Lung microvascular endothelial cell (primary cell): Measurements from ENCODE around the gene CEP120. TPM values are rescaled to one million over a fixed set of nuclear protein-coding genes. Genes with fewer than 3 reads are reported as not detected.
A peak's percentile ranks its signal among the peaks of the same experiment; 100 is the strongest.
"Not testable (repeated sequence)": the region's sequence is repeated elsewhere in the genome, so short reads cannot be mapped to it uniquely, and the experiment has no call there.

Experiments used
- DNase-seq, 2 donors: peaks; one replicate each; pipeline versions ENCODE4 v3.0.0 to v3.0.0-alpha.2; 2010; ENCODE audit warnings: low read depth in 2 of 2
- total RNA-seq: library from RNA; depleted of rRNA; stranded (reverse); fragments of >200 nt; gene quantifications from 2 replicates; pipeline ENCODE4 v1.2.1, GENCODE V29; 2014

Gene CEP120
- total RNA-seq, 1 donor from 2014 or later: 14.5 TPM

DNA sequence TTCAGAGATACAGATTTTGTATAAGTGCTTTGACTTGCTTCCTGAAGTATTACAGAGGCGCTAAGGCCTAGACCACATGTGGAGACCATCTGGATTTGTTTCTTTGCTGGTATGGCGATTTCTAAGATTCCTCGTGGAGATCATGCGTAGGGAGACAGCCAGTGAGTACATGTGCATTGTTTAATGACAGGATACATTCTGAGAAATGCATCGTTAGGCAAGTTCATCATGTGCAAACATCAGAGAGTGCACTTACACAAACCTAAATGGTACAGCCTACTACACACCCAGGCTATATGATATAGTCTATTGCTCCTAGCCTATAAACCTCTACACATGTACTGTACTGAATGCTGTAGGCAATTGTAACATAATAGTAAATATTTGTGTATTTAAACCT lies 16.5 kb upstream of the CEP120 start:
- DNase-seq: no peak

DNA sequence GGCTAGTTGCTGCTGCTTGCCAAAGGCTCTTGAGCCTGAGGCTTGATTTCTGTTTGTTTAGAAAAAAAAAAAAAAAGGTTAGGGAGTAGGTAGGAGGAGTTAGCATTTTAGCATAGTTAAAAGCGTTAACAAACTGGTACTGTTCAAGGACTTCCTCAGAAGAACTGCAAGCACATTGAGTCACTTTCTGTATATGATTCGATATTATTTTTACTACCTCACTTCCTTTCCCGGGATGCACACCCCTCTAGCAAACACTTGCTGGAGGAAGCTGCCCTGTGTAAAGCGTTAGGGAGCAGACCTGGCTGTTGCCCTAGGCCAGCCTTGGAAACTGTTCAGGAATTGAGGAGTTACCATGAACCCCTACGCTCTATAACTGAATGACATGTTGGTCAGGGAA lies 15.7 kb upstream of the CEP120 start:
- peak in 1 of 2 donors; percentile 62 for DNase-seq

DNA sequence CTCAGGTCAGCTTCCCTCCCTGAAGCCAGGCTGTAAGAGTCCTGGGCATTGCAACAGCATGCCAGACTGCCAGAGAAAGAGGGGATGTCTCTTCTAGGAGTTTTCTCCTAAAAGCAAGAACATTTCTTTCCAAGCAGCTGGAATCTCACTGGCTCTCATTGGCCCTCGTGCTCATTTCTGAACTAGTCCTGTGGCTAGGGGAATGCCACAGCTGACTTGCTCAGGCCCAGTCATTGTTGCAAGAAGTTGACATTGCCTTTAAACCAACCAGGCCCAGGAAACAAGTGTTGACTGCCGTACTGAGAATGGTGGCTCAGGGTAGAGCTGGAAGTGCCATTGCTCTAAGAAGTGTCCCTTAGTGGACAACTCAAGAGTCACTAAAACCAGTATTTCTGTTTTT lies 15.0 kb upstream of the CEP120 start:
- DNase-seq: no peak

DNA sequence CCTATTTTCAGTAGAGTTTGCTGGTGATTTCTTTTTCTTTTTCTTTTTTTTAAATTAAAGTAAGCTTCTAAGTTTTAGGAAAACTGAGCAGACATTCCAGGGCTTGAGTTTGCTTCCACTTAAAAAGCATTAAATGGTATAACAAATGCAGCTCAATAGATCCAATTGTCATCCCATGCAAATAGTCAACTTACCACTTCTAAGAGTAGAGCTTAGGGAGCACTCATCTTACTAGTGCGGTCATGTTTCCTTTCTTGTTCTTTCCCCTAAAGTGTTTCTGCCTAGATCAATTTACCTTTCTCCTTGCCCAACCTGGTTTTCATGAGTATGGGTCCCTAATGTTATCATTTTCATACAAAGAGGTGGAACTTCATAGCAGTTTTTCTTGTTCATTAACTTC lies 13.0 kb upstream of the CEP120 start:
- DNase-seq: no peak

DNA sequence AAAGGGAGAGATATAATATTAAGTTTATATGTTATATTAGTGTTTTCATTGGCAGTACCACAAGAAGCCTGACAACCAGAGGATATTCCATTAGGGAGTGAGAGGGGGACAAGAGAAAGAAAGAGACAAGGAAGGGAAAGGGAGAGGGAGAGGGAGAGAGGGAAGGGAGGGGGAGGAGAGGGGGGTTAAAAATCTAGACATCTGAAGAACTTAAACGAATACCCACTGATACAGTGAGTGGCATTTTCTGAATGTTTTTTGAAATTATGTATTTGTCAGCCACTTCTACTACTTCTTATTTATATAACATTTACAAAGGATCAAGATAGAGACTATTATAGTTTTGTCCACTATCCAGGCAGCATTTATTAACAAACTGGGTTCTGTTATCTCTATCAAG lies 11.6 kb upstream of the CEP120 start:
- no peak for DNase-seq

DNA sequence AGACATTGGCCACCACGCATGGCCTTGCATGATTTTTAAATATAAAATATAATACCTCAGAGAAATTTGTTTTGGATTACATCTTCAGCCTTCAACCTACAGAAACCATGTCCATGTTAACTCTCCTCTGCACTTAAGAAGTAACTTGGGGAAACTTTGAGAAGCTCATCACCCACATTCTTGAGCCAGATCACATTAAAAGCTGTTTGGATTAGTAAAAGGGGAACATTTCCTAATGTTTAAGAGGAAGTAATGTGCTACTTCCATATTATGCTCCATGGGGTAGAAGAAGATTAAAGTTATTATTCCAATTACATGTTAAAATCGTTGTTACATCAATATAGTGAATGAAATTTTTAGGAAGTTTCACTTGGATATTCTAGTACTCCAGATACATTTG lies 10.4 kb upstream of the CEP120 start:
- DNase-seq: no peak

DNA sequence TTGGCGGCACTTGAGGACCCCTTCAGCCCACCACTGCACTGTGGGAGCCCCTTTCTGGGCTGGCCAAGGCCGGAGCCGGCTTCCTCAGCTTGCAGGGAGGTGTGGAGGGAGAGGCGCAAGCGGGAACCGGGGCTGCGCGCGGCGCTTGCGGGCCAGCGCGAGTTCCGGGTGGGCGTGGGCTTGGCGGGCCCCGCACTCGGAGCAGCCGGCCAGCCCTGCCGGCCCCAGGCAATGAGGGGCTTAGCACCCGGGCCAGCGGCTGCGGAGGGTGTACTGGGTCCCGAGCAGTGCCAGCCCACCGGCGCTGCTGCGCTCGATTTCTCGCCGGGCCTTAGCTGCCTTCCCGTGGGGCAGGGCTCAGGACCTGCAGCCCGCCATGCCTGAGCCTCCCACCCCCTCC lies 7.2 kb upstream of the CEP120 start:
- not testable (repeated sequence) for DNase-seq

DNA sequence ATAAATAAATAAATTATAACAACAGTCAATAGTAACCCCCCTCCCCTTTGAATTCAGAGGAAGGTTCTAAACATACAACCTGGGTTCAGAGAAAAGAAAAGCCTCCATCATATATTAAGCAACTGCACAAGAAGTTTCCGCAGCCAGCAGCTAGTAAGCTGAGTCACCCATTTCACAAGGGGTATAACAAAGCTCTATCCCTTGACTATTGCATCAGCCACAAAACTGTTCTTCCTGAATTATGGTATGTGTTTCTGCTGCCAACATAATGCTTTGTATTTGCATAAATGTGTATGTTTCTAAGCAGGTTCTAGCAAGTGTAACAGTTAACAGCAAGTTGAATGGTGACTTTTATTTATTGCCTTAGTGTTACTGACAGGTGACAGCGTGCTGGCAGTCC lies 6.8 kb upstream of the CEP120 start:
- peak; percentile 25 to 57 for DNase-seq

DNA sequence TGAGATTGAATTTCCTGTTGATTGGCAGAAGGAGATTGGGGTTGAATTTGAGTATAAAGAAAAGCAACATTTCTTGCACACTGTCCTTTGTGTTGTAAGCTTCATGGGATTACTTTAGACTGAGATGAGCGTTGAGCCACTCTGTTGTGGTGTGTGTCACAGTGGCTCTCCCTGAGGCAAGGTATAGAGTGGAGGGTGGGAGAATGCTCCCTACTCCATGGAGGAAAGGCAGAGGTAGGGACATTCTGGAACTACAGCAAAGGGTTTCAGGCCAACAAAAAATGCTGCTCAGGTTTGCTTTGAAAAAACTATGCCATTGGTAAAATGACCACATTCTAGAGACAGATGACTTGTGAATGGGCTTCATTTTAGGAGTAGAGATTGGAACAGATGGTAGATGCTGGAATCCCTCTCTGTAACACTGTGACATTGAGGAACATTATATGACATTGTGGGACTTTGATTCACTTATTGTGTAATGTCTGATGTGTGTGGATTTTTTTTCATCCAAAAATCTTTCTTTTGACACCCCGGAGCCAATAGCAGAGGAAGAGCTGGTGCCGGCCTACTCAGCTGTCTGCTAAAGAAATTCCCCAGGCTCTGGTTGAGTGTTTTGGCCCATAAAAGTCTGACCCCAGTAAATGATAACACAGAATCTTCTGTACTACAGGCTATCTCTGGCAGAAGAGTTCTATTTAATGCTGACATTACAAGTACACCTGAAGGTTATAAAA lies 6.2 kb upstream of the CEP120 start:
- no peak for DNase-seq

DNA sequence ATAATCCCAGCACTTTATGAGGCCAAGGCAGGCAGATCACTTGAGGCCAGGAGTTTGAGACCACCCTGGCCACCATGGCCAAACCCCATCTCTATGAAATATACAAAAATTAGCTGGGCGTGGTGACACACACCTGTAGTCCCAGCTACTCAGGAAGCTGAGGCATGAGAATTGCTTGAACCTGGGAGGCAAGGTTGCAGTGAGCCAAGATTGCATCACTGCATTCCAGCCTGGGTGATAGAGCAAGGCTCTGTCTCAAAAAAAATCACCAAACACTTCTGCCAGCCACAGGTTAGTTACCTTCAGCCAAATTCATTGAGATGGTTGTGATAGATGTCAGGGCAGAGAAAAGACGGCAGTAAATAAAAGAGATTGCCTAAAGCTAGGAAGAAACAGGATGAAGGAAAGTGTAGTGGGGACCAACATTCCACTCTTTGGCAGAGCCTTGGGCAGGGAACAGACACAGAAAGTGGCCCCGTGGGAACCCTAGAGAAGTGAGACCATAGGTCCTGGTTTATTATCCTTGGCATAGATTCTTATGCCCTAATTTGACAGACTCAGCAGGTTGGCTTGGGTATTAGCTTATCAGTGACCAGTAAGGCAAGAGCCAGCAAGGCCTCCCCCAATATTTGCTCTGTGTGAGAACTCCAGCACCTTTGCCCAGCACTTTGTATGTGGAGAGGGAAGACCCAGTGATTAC lies 5.5 kb upstream of the CEP120 start:
- no peak for DNase-seq

DNA sequence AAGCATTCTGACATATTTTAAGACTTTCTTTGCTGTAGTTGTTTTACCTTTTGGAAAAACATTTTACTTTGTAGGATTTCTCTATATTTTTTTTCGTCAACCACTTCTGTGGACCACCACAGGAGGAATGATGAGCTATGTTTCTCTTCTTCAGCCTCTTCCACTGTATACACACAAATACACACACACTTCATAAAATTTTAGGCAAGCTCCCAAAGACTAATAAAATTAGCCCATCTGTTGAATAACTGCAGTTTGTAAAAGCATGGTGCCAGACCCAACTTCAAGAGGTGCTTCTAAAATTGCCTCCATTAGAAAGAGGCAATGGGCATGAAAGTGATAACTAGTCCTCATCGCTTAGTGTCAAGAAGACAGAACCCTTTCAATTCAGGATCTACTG lies 4.1 kb upstream of the CEP120 start:
- DNase-seq: no peak

DNA sequence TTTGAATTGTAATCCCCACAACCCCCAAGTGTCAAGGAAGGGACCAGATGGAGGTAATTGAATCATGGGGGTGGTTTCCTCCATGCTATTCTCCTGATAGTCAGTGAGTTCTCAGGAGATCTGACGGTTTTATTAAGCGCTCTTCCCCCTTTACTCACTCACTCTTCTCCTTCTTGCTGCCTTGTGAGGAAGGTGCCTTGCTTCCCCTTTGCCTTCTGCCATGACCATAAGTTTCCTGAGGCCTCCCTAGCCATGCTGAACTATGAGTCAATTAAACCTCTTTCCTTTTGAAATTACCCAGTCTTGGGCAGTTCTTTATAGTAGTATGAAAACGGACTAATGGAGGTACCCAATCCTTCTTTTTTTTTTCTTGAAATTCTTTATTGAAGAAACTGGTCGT lies 2.2 kb upstream of the CEP120 start:
- no peak for DNase-seq

DNA sequence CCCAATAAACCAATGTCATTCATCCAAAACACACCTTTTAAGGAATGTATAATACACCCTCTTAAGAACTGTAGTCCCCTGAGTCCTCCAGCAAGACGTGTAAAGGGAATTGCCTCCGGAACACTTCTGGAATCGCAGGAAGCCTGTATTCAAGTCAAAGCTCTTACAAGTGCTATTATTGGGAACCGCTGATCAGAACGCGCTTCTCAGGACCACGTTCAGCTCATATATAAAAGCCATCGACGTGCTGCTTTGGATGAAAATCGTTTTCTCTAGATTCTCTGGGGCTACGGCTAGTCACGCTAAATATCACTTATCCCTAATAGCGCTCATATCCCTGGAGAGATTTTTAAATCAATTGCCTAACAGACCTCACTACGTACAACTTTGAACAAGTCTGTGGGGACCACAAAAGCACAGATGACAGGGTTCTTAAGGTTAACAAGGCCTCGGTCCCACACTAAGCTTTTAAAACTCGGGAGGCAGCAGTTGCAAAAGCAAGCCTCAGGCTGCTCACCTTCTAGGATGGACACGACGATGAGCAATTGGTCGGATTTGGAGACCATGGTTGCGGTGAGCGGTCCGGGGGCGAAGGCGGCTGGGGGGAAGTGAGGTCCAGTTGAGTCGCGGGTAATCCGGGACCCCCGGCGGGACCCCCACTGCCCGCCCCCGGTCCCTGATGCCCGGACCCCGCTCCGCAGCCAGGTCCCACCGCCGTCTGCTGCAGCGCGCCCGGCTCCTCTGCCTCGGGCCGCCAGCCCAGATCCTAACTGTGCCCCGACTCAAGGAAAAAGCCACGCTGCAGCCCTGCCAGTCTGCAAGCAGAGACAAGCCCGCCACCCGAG lies 548 bp downstream of the CEP120 start:
- peak; percentile 35 to 49 for DNase-seq

DNA sequence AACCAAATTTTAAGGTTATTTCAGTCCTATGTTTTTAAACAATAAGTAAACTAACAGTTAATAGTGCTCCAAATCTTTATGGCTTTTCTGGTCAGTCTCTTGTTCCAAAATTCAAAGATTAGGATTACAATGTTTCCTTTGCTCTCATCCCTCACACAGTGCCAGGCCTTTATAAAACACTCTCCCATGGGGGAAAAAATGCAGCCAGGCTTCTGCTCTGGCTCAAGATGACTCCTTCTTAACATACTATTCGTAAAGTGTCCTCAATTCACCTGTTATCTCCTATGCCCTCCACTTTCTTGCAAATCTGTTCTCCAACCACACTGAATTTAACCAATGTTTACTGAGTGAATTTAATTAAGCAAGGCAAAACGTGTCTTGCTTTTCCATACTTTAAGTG lies 1.4 kb downstream of the CEP120 start:
- no peak for DNase-seq

DNA sequence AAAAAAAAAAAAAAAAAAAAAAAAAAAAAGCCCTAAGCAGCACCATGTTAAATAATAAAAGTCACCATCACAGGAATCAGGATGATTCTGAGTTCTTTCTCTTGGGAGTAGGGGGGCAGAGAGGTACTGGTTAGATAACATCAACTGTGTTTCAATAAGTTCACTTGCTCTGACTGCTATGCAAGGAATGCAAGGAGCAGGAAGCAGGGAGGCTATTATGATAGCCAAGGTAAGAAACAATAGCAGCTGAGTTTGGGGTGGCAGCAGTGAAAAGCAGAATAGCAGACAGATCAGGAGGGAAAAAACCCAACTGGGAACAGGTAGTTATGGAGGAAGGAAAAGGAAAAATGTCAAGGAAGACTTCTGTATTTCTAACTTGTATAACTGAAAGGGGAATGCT lies 8.2 kb downstream of the CEP120 start:
- no peak for DNase-seq

DNA sequence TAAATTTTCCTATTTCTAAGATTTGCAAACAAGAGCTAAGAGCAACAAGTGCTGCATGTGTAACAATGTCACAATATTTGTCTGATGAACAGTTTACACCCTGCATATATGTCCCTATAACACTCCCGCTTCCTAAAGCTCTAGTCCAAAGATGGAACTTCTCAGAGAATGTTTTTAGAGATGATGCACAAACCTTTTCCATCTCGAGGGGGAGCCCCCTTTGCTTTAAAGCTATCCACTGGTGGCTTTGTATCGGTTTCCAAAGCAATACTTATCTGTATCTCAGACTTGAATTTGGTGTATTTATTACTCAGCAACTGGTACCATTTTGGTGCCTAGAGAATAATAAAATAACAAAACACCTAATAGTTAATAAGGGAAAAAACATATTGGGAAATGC lies 11.0 kb downstream of the CEP120 start:
- no peak for DNase-seq

DNA sequence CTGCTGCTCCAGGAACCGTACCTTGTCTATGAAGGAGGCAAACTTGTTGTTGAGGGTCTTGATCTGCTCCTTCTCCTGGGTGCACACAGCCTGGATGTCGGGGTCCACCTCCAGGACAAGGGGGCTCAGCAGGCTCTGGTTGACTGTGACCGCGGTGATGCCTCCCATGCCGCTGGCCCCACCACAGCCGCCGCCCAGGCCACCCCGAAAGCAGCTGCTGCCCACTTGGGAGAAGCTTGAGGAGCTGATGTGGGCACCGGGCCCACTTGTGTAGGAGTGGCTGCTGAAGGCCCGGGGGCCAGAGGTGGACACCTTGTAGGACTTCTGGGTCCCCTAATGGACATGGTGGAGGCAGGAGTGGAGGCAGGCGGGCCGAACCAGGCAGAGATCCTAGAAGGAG lies 21.2 kb downstream of the CEP120 start:
- DNase-seq: not testable (repeated sequence)

DNA sequence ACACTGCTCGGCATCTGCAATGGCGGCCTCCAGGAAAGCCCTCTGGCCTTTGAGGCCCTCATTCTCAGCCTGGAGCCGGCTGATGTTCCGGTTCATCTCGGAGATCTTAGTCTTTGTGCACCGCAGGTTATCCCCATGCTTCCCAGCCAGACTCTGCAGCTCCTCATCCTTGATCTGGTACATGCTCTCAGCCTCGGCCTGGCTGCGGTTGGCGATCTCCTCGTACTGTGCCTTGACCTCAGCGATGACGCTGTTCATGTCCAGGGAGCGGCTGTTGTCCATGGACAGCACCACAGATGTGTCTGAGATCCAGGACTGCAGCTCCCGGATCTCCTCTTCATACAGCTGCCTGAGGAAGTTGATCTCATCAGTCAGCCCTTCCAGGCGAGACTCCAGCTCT lies 21.9 kb downstream of the CEP120 start:
- no peak for DNase-seq

DNA sequence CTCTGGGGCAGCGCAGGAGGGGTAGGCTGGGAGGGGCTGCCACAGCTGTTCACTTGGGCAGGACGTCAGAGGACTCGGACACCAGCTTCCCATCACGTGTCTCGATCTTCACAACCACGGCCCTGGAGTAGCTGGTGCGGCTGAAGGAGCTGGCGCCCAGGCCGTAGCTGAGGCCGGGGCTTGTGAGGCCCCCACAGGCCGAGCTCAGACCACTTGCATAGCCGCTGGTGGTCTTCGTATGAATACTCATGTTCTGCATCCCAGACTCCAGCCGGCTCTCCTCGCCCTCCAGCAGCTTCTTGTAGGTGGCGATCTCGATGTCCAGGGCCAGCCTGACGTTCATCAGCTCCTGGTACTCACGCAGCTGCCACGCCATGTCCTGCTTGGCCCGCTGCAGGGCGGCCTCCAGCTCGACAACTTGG lies 22.3 kb downstream of the CEP120 start:
- not testable (repeated sequence) for DNase-seq

DNA sequence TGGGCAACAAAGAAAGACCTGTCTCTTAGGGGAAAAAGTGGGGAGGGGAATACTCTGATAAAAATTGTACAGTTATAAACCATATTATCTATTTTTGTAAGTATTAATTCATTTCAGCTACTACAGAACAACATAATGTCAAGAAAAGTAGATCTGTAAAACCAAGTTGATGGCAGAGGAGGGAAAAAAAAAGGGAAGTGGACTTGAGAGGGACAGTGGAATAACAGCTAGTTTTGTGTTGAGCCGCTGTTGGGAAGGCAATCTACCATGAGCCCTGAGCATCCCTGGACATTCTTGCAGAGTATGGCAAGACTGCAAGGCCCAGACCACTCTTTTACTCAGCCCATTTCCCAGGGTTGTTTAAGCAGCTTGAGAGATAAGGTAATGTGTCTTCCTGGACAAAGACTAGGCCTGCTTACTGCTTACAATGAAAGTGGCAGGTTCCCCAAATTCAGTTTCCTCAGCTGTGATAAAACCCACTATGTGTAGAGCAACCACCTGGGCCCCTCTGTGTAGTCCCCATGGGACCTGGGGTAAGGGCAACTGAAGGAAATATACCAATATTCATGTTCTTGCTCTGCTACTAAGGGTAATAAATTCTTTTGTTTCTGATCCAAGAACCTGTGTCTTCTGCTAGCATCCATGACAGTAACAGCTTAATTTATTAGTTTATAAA lies 25.0 kb downstream of the CEP120 start:
- no peak for DNase-seq

DNA sequence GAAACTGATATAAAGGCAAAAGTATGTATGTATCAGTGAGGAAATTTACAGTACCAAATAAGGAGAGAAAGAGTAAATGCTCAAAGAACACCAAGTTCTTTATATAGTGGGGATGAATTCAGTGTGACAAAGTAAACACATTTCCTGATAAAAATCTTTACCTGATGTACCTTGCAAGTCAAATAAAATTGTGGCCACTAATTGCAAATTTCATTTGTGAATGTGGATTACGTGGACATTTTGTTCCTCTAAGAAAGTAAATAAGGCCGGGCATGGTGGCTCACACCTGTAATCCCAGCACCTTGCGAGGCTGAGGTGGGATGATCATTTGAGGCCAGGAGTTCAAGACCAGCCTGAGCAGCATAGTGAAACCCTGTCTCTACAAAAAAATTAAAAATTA lies 25.7 kb downstream of the CEP120 start:
- no peak for DNase-seq

DNA sequence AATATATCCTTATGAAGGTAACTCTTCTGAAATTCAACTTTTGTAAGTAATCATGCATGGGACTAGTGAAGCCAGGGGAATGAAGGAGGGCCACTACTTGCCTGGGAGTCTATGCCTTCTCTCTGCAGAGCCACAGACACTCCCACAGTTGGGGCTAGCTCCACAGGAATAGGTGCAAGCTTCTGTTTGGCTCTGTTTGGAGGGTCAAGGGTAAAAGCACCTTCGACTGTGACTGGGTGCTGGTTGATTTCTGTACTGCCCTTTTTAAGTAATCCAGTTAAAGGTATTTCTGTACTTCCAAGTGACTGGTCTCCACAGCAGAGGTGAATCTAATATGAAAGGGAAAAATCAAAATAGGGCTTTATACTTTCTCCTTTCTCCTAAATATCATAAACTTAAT lies 32.2 kb downstream of the CEP120 start:
- no peak for DNase-seq
